Endodermal cell (in vitro differentiated cells): Measurements from ENCODE around the gene TMEM30B. TPM values are rescaled to one million over a fixed set of nuclear protein-coding genes. Genes with fewer than 3 reads are reported as not detected.

Experiments used
- DNase-seq: peaks from one replicate; pipeline ENCODE4 v3.0.0-alpha.2; 2017
- H3K27ac ChIP-seq: 2 replicates; pipeline ENCODE4 v1.5.1; 2013; ENCODE audit warnings: mild to moderate bottlenecking, low read depth, low read length, moderate library complexity
- H3K27me3 ChIP-seq: 2 replicates; pipeline ENCODE4 v1.6.1; 2013; ENCODE audit warnings: mild to moderate bottlenecking, low read length, moderate library complexity; ENCODE audit not compliant: insufficient read depth, control insufficient read depth, poor library complexity, severe bottlenecking
- H3K36me3 ChIP-seq: 2 replicates; pipeline ENCODE4 v1.7.0; 2013; ENCODE audit warnings: mild to moderate bottlenecking, low read length, moderate library complexity; ENCODE audit not compliant: control insufficient read depth, insufficient read depth
- H3K4me1 ChIP-seq: one replicate; pipeline ENCODE4 v1.7.0; 2013; ENCODE audit warnings: low read length; ENCODE audit not compliant: control insufficient read depth, insufficient read depth
- H3K4me3 ChIP-seq: 2 replicates; pipeline ENCODE4 v1.5.1; 2013; ENCODE audit warnings: mild to moderate bottlenecking, low read length, moderate library complexity
- H3K9ac ChIP-seq: 2 replicates; pipeline ENCODE4 v1.6.1; 2013; ENCODE audit warnings: mild to moderate bottlenecking, low read length, moderate library complexity; ENCODE audit not compliant: poor library complexity, severe bottlenecking; ENCODE audit errors: extremely low read depth
- H3K9me3 ChIP-seq: 2 replicates; pipeline ENCODE4 v1.6.1; 2013; ENCODE audit warnings: mild to moderate bottlenecking, low read length, moderate library complexity; ENCODE audit not compliant: control insufficient read depth
- H3K27ac Mint-ChIP-seq: 2 replicates; pipeline ENCODE4 v1.8.0; 2020; ENCODE audit warnings: mixed read lengths
- H3K27me3 Mint-ChIP-seq: 2 replicates; pipeline ENCODE4 v1.8.0; 2021; ENCODE audit warnings: mild to moderate bottlenecking, mixed read lengths; ENCODE audit not compliant: insufficient read depth
- H3K36me3 Mint-ChIP-seq: 2 replicates; pipeline ENCODE4 v1.8.0; 2020; ENCODE audit warnings: low read depth, mixed read lengths
- H3K4me1 Mint-ChIP-seq: 2 replicates; pipeline ENCODE4 v1.8.0; 2020; ENCODE audit warnings: mixed read lengths
- H3K4me3 Mint-ChIP-seq: 2 replicates; pipeline ENCODE4 v1.8.0; 2020; ENCODE audit warnings: mild to moderate bottlenecking, moderate library complexity, mixed read lengths
- H3K9me3 Mint-ChIP-seq: 2 replicates; pipeline ENCODE4 v1.8.0; 2020; ENCODE audit warnings: mild to moderate bottlenecking, mixed read lengths
- CTCF ChIP-seq: fragments of 200-600 bp; sonication (generic); conservative IDR thresholded peaks from 2 replicates; pipeline ENCODE4 v1.5.0; 2021; ENCODE audit warnings: antibody characterized with exemption, mild to moderate bottlenecking
- WGBS, 2 experiments: methylation state at CpG; one replicate each; pipeline versions ENCODE4 v1.1.5 to v1.1.7; 2013; ENCODE audit warnings: missing lambda C conversion rate in 2 of 2, mixed read lengths in 1 of 2; ENCODE audit not compliant: insufficient coverage in 1 of 2, insufficient read length in 1 of 2; 5-methylcytosine and 5-hydroxymethylcytosine counted together
- total RNA-seq, 2 donors: library from RNA; stranded (reverse); fragmentation: NEBNext Ultra II Directional in 1 of 2; extraction: Animal tissue kit (Norgen Biotek cat#: 25700) in 1 of 2; gene quantifications; 2 replicates in 1 of 2; 3 replicates in 1 of 2; pipeline ENCODE4 v1.2.1, GENCODE V29; 2021

TMEM30B gene
- total RNA-seq, 2 donors from 2014 or later: 10.1 to 11.4 TPM

GRCh38 chr14:61250063-61250462, 31.1 kb downstream of the TMEM30B start:
- Histone ChIP-seq H3K27ac (no peak overlapping the region), H3K36me3 (no peaks in the 10 kb centered on the region), H3K9ac (no peak overlapping the region), H3K9me3 (no peaks in the 10 kb centered on the region), H3K4me1 (no peaks in the 10 kb centered on the region), H3K4me3 (no peak overlapping the region), H3K27me3 (peaks cover 31% of the 10 kb centered on the region)
- Mint-ChIP-seq H3K9me3 (no peaks in the 10 kb centered on the region), H3K27ac (no peak overlapping the region), H3K27me3 (peaks cover 55% of the 10 kb centered on the region), H3K4me3 (no peak overlapping the region), H3K36me3 (no peaks in the 10 kb centered on the region), H3K4me1 (peaks cover 14% of the 10 kb centered on the region)
- 91 to 95% methylated on average over 2 to 6 of the region's 9 CpGs for WGBS, 2 experiments
- DNase-seq: no peak
- no peak for TF ChIP-seq CTCF

- no peak overlapping the region for H3K9ac ChIP-seq
- H3K27me3 Mint-ChIP-seq: peaks cover 37% of the 10 kb centered on the region
- no peak overlapping the region for H3K4me3 ChIP-seq
- 83 to 100% methylated on average over 1 of the region's 1 CpG for WGBS, 2 experiments
- H3K27ac ChIP-seq: no peak overlapping the region
- H3K4me1 Mint-ChIP-seq: peaks cover 6% of the 10 kb centered on the region
- no peak for DNase-seq
- TF ChIP-seq CTCF: no peak
- no peaks in the 10 kb centered on the region for H3K4me1 ChIP-seq
- no peaks in the 10 kb centered on the region for H3K36me3 Mint-ChIP-seq
- no peaks in the 10 kb centered on the region for H3K36me3 ChIP-seq
- H3K27ac Mint-ChIP-seq: no peak overlapping the region
- H3K4me3 Mint-ChIP-seq: no peak overlapping the region
- H3K27me3 ChIP-seq: peaks cover 25% of the 10 kb centered on the region
- no peaks in the 10 kb centered on the region for H3K9me3 Mint-ChIP-seq
- H3K9me3 ChIP-seq: no peaks in the 10 kb centered on the region
Observed at GRCh38 chr14:61247935-61248334, 33.2 kb downstream of the TMEM30B start.

- no peak overlapping the region for H3K4me3 Mint-ChIP-seq
- no peaks in the 10 kb centered on the region for H3K4me1 Mint-ChIP-seq
- peaks cover 16% of the 10 kb centered on the region for H3K27me3 ChIP-seq
- no peak overlapping the region for H3K27ac Mint-ChIP-seq
- no peak overlapping the region for H3K9ac ChIP-seq
- no peak overlapping the region for H3K27ac ChIP-seq
- H3K4me1 ChIP-seq: no peaks in the 10 kb centered on the region
- peaks cover 6% of the 10 kb centered on the region for H3K9me3 Mint-ChIP-seq
- 77 to 87% methylated on average over 2 to 4 of the region's 4 CpGs for WGBS, 2 experiments
- H3K4me3 ChIP-seq: no peak overlapping the region
- no peaks in the 10 kb centered on the region for H3K36me3 ChIP-seq
- DNase-seq: no peak
- H3K9me3 ChIP-seq: peaks cover 6% of the 10 kb centered on the region
- TF ChIP-seq CTCF: no peak
- no peaks in the 10 kb centered on the region for H3K36me3 Mint-ChIP-seq
- H3K27me3 Mint-ChIP-seq: peaks cover 27% of the 10 kb centered on the region
Observed at GRCh38 chr14:61246721-61247120, 34.4 kb downstream of the TMEM30B start.
